ENCODE results near the gene CTXN1. TPM values are rescaled to one million over a fixed set of nuclear protein-coding genes. Genes with fewer than 3 reads are reported as not detected.

CTXN1 gene
- total and polyA plus RNA-seq, 2 donors (not counting 1 experiment from before 2014, with no cell fraction given) = not detected

DNA sequence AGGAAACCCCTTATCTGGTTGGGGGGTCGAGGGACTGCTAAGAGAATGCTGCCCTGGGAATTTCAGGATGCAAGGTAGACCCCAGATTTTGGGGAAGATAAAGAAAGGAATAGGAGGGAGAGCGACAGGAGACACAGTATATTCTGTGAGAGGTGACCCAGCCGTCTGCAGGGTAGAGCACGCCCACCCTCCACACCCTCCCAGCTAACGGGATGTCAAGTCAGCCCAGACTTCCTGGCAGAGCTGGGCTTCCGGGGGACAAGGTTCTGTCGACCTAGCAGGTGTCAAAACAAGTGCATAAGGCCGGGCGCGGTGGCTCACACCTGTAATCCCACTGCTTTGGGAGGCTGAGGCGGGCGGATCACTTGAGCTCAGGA lies 51.0 kb downstream of the CTXN1 start:
- no peaks in the 10 kb centered on the region for H3K36me3 ChIP-seq (replicated peaks in 1 of 2; ENCODE audit: control extremely low read depth in 1 of 2, control insufficient read depth in 1 of 2, extremely low read depth in 1 of 2, insufficient read depth in 2 of 2, low read length in 1 of 2)
- H3K4me2 ChIP-seq (replicated peaks; ENCODE audit: low read depth, low read length, poor library complexity, severe bottlenecking) = peak overlapping the region; percentile 68
- H3K9me3 ChIP-seq (ENCODE audit: control extremely low read depth in 1 of 3, control insufficient read depth in 2 of 3, insufficient read depth in 1 of 3, low read length in 2 of 3) = peaks cover 0 to 42% (median 0%) of the 10 kb centered on the region in 3 donors
- no peak overlapping the region for H3K27ac ChIP-seq (ENCODE audit: low read length in 2 of 2)
- H3K4me1 Mint-ChIP-seq = peaks cover 23% of the 10 kb centered on the region
- DNase-seq = peak; percentile 17
- intact Hi-C loops (cut with micrococcal nuclease) = no loop called here
- no peak overlapping the region for H2AFZ ChIP-seq (ENCODE audit: insufficient read depth, low read depth, low read length, poor library complexity, severe bottlenecking)
- H3K27ac Mint-ChIP-seq = no peak overlapping the region
- ChIA-PET POLR2A (no interaction called here), CTCF (no interaction called here)
- no peak overlapping the region for H3K9ac ChIP-seq (ENCODE audit: low read length)
- peaks cover 4% of the 10 kb centered on the region for H3K9me3 Mint-ChIP-seq (ENCODE audit: insufficient read depth)
- peaks cover 11% of the 10 kb centered on the region for H4K20me1 ChIP-seq (ENCODE audit: control insufficient read depth, insufficient read depth, low read length, poor library complexity, severe bottlenecking)
- H3K4me1 ChIP-seq (ENCODE audit: control insufficient read depth in 2 of 2, insufficient read depth in 2 of 2, low read length in 2 of 2) = peaks cover 29 to 36% of the 10 kb centered on the region in 2 donors
- H3K4me3 Mint-ChIP-seq = peak overlapping the region; percentile 32
- no peak for TF ChIP-seq EZH2 (IDR thresholded peaks at IDR 0.05; ENCODE audit: borderline replicate concordance, insufficient read depth, low read depth, low read length, poor library complexity, severe bottlenecking)
- TF ChIP-seq, protein P1, sequence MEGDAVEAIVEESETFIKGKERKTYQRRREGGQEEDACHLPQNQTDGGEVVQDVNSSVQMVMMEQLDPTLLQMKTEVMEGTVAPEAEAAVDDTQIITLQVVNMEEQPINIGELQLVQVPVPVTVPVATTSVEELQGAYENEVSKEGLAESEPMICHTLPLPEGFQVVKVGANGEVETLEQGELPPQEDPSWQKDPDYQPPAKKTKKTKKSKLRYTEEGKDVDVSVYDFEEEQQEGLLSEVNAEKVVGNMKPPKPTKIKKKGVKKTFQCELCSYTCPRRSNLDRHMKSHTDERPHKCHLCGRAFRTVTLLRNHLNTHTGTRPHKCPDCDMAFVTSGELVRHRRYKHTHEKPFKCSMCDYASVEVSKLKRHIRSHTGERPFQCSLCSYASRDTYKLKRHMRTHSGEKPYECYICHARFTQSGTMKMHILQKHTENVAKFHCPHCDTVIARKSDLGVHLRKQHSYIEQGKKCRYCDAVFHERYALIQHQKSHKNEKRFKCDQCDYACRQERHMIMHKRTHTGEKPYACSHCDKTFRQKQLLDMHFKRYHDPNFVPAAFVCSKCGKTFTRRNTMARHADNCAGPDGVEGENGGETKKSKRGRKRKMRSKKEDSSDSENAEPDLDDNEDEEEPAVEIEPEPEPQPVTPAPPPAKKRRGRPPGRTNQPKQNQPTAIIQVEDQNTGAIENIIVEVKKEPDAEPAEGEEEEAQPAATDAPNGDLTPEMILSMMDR (IDR thresholded peaks at IDR 0.05) = no peak
- WGBS (ENCODE audit: insufficient coverage) = 35% methylated on average over 11 of the region's 12 CpGs
- H3K27me3 ChIP-seq (replicated peaks in 1 of 4; ENCODE audit: control extremely low read depth in 1 of 4, control insufficient read depth in 3 of 4, insufficient read depth in 4 of 4, low read length in 3 of 4) = peaks cover 0 to 45% (median 16%) of the 10 kb centered on the region in 4 experiments
- peaks cover 25% of the 10 kb centered on the region for H3K27me3 Mint-ChIP-seq
- H3K4me3 ChIP-seq (ENCODE audit: control extremely low read depth in 1 of 5, extremely low read depth in 1 of 5, insufficient read depth in 1 of 5, low read depth in 2 of 5, low read length in 4 of 5) = no peak overlapping the region
- no peak for ATAC-seq (ENCODE audit: low read depth)
- no peaks in the 10 kb centered on the region for H3K79me2 ChIP-seq (ENCODE audit: control insufficient read depth, insufficient read depth, low read length)

Other genes with a start within 250 kb of the CTXN1 start
- gene MCEMP1, start 249.0 kb downstream of the CTXN1 start, total RNA-seq = not detected in 2 replicates
- 0.57 and 1.6 TPM in 2 replicates for gene MCEMP1, start 249.0 kb downstream of the CTXN1 start, polyA plus RNA-seq
- 61.2 and 61.5 TPM in 2 replicates for gene TRAPPC5, start 245.3 kb downstream of the CTXN1 start, total RNA-seq
- gene TRAPPC5, start 245.3 kb downstream of the CTXN1 start, polyA plus RNA-seq = 42.0 and 64.9 TPM in 2 replicates
- gene FCER2, start 224.0 kb downstream of the CTXN1 start, total RNA-seq = 16.3 and 17.1 TPM in 2 replicates
- 419 and 497 TPM in 2 replicates for gene FCER2, start 224.0 kb downstream of the CTXN1 start, polyA plus RNA-seq
- gene CLEC4G, start 194.0 kb downstream of the CTXN1 start, total RNA-seq = not detected in 2 replicates
- gene CLEC4G, start 194.0 kb downstream of the CTXN1 start, polyA plus RNA-seq = 0.58 and 1.3 TPM in 2 replicates
- gene CD209, start 178.6 kb downstream of the CTXN1 start, total RNA-seq = not detected in 2 replicates
- 0.10 TPM in 1 of 2 replicates, not detected in the other for gene CD209, start 178.6 kb downstream of the CTXN1 start, polyA plus RNA-seq
- 0.52 TPM in 1 of 2 replicates, not detected in the other for gene CLEC4M, start 162.9 kb downstream of the CTXN1 start, total RNA-seq
- 0.10 TPM in 1 of 2 replicates, not detected in the other for gene CLEC4M, start 162.9 kb downstream of the CTXN1 start, polyA plus RNA-seq
- 11.2 and 11.8 TPM in 2 replicates for gene EVI5L, start 95.9 kb downstream of the CTXN1 start, total RNA-seq
- gene EVI5L, start 95.9 kb downstream of the CTXN1 start, polyA plus RNA-seq = 6.1 and 7.9 TPM in 2 replicates
- gene PRR36, start 51.7 kb downstream of the CTXN1 start, total RNA-seq = not detected in 2 replicates
- gene PRR36, start 51.7 kb downstream of the CTXN1 start, polyA plus RNA-seq = 0.01 and 0.04 TPM in 2 replicates
- gene LRRC8E, start 37.6 kb downstream of the CTXN1 start, total RNA-seq = not detected in 2 replicates
- gene LRRC8E, start 37.6 kb downstream of the CTXN1 start, polyA plus RNA-seq = not detected in 2 replicates
- 71.9 and 76.3 TPM in 2 replicates for gene MAP2K7, start 22.3 kb downstream of the CTXN1 start, total RNA-seq
- 56.0 and 79.7 TPM in 2 replicates for gene MAP2K7, start 22.3 kb downstream of the CTXN1 start, polyA plus RNA-seq
- gene TGFBR3L, start 11.3 kb downstream of the CTXN1 start, total RNA-seq = 0.22 TPM in 1 of 2 replicates, not detected in the other
- gene TGFBR3L, start 11.3 kb downstream of the CTXN1 start, polyA plus RNA-seq = 0.21 and 0.22 TPM in 2 replicates
- 19.3 and 19.9 TPM in 2 replicates for gene SNAPC2, start 5.8 kb downstream of the CTXN1 start, total RNA-seq
- gene SNAPC2, start 5.8 kb downstream of the CTXN1 start, polyA plus RNA-seq = 19.5 and 21.7 TPM in 2 replicates
- gene TIMM44, start 17.5 kb upstream of the CTXN1 start, total RNA-seq = 62.1 and 66.5 TPM in 2 replicates
- gene TIMM44, start 17.5 kb upstream of the CTXN1 start, polyA plus RNA-seq = 48.9 and 72.2 TPM in 2 replicates
- gene ELAVL1, start 79.5 kb upstream of the CTXN1 start, total RNA-seq = 58.3 and 63.5 TPM in 2 replicates
- 20.1 and 21.8 TPM in 2 replicates for gene ELAVL1, start 79.5 kb upstream of the CTXN1 start, polyA plus RNA-seq
- not detected in 2 replicates for gene CCL25, start 126.6 kb upstream of the CTXN1 start, total RNA-seq
- 0.28 TPM in 1 of 2 replicates, not detected in the other for gene CCL25, start 126.6 kb upstream of the CTXN1 start, polyA plus RNA-seq
- not detected in 2 replicates for gene FBN3, start 223.5 kb upstream of the CTXN1 start, total RNA-seq
- not detected in 2 replicates for gene FBN3, start 223.5 kb upstream of the CTXN1 start, polyA plus RNA-seq